Testis (tissue), 3 donors: ENCODE data around the gene TINAG. TPM values are rescaled to one million over a fixed set of nuclear protein-coding genes. Genes with fewer than 3 reads are reported as not detected.

Source experiments
- DNase-seq: peaks from one replicate; pipeline ENCODE4 v3.0.0-alpha.2; 2019
- H3K27ac ChIP-seq, 2 donors: fragments of 200-600 bp; sonication (generic); one replicate each; pipeline ENCODE4 v1.5.1; 2019
- H3K27me3 ChIP-seq: fragments of 200-600 bp; sonication (generic); one replicate; pipeline ENCODE4 v1.5.1; 2019
- H3K36me3 ChIP-seq: fragments of 200-600 bp; sonication (generic); one replicate; pipeline ENCODE4 v1.5.1; 2017; ENCODE audit warnings: low read depth; ENCODE audit errors: missing control alignments
- H3K4me1 ChIP-seq: fragments of 200-600 bp; sonication (generic); one replicate; pipeline ENCODE4 v1.5.1; 2019
- H3K4me3 ChIP-seq, 2 donors: fragments of 200-600 bp; sonication (generic); one replicate each; pipeline ENCODE4 v1.5.1; 2017 to 2019
- H3K9me3 ChIP-seq: fragments of 200-600 bp; sonication (generic); one replicate; pipeline ENCODE4 v1.5.1; 2017
- CTCF ChIP-seq, 3 experiments: fragments of 450-650 bp in 2 of 3; fragments of 200-600 bp in 1 of 3; sonication (generic) in 1 of 3; IDR thresholded peaks; one replicate each; pipeline ENCODE4 v1.5.1; 2016 to 2019; ENCODE audit warnings: antibody characterized with exemption in 3 of 3, mild to moderate bottlenecking in 2 of 3, moderate library complexity in 1 of 3
- POLR2A ChIP-seq: fragments of 450-650 bp; IDR thresholded peaks from one replicate; pipeline ENCODE4 v1.6.1; 2017; ENCODE audit warnings: antibody characterized with exemption, mild to moderate bottlenecking, moderate library complexity
- WGBS, 2 donors: methylation state at CpG; one replicate each; pipeline ENCODE4 v1.1.5; 2018; 5-methylcytosine and 5-hydroxymethylcytosine counted together
- intact Hi-C: fragments of 100-400 bp; cut with DNase I; formaldehyde crosslinking; loops from one replicate; pipeline ENCODE4 v1.15.1; 2023; ENCODE audit warnings: low total_unique reads
- polyA plus RNA-seq: library from polyadenylated mRNA; stranded (reverse); fragments of 350-450 nt; fragmentation: Illumina TruSeq; extraction: RNeasy Lipid Tissue Mini Kit (QIAGEN cat#74804); gene quantifications from one replicate; pipeline ENCODE4 v1.2.3, GENCODE V29; 2014; ENCODE audit warnings: low read depth, low replicate concordance; ENCODE audit not compliant: insufficient read depth
- total RNA-seq, 2 donors: library from RNA; depleted of rRNA; stranded (reverse); fragments of >200 nt; gene quantifications; one replicate each; pipeline ENCODE4 v1.2.3, GENCODE V29; 2016

The TINAG gene
- total and polyA plus RNA-seq, 3 donors from 2014 or later: not detected

GRCh38 chr6:54301770-54302169, 6.5 kb upstream of the TINAG start:
- intact Hi-C loops: no loop called here
- no peaks in the 10 kb centered on the region for H3K27me3 ChIP-seq
- DNase-seq: no peak
- H3K4me1 ChIP-seq: no peaks in the 10 kb centered on the region
- H3K4me3 ChIP-seq: no peak overlapping the region
- TF ChIP-seq POLR2A (no peak), CTCF (IDR thresholded peaks at IDR 0.05) (no peak)
- H3K27ac ChIP-seq: no peak overlapping the region
- no peaks in the 10 kb centered on the region for H3K9me3 ChIP-seq
- H3K36me3 ChIP-seq: no peaks in the 10 kb centered on the region

GRCh38 chr6:54307439-54307910, 766 bp upstream of the TINAG start:
- DNase-seq: no peak
- Histone ChIP-seq H3K36me3 (no peaks in the 10 kb centered on the region), H3K9me3 (no peaks in the 10 kb centered on the region), H3K4me3 (no peak overlapping the region), H3K27me3 (no peaks in the 10 kb centered on the region), H3K4me1 (no peaks in the 10 kb centered on the region), H3K27ac (no peak overlapping the region)
- intact Hi-C loops: no loop called here
- WGBS, 2 donors: 49 to 83% methylated on average over 2 of the region's 2 CpGs
- TF ChIP-seq POLR2A (no peak), CTCF (IDR thresholded peaks at IDR 0.05) (no peak)

- no peak overlapping the region for H3K27ac ChIP-seq
- no peaks in the 10 kb centered on the region for H3K4me1 ChIP-seq
- TF ChIP-seq POLR2A (no peak), CTCF (IDR thresholded peaks at IDR 0.05) (no peak)
- H3K36me3 ChIP-seq: no peaks in the 10 kb centered on the region
- DNase-seq: no peak
- no peaks in the 10 kb centered on the region for H3K27me3 ChIP-seq
- H3K4me3 ChIP-seq: no peak overlapping the region
- no peaks in the 10 kb centered on the region for H3K9me3 ChIP-seq
- intact Hi-C loops: no loop called here
- 80 to 82% methylated on average over 4 of the region's 4 CpGs for WGBS, 2 donors
These were observed 710 bp downstream of the TINAG start for GRCh38 chr6:54308986-54309315.

GRCh38 chr6:54310377-54311152, 2.3 kb downstream of the TINAG start:
- intact Hi-C loops: no loop called here
- 94 to 96% methylated on average over 1 of the region's 1 CpG for WGBS, 2 donors
- Histone ChIP-seq H3K4me3 (no peak overlapping the region), H3K27me3 (no peaks in the 10 kb centered on the region), H3K27ac (no peak overlapping the region), H3K9me3 (no peaks in the 10 kb centered on the region), H3K4me1 (no peaks in the 10 kb centered on the region), H3K36me3 (no peaks in the 10 kb centered on the region)
- TF ChIP-seq CTCF (IDR thresholded peaks at IDR 0.05): no peak
- no peak for TF ChIP-seq POLR2A
- DNase-seq: no peak

- H3K9me3 ChIP-seq: no peaks in the 10 kb centered on the region
- H3K36me3 ChIP-seq: no peaks in the 10 kb centered on the region
- WGBS, 2 donors: 86 to 88% methylated on average over 4 of the region's 4 CpGs
- DNase-seq: no peak
- no peak overlapping the region for H3K27ac ChIP-seq
- H3K27me3 ChIP-seq: no peaks in the 10 kb centered on the region
- H3K4me1 ChIP-seq: no peaks in the 10 kb centered on the region
- no peak overlapping the region for H3K4me3 ChIP-seq
- intact Hi-C loops: no loop called here
- TF ChIP-seq CTCF (IDR thresholded peaks at IDR 0.05) (no peak), POLR2A (no peak)
These were observed 7.4 kb downstream of the TINAG start for GRCh38 chr6:54315656-54316055.
